ENCODE measurements around the gene DHRS3.

- TF ChIP-seq CTCF (IDR thresholded peaks at IDR 0.05) (no peak), POLR2A (IDR thresholded peaks at IDR 0.05) (no peak)
These were observed 34.5 kb downstream of the DHRS3 start for GRCh38 chr1:12583484-12583883.
